Prostate gland (tissue), 2 donors: ENCODE results near the gene NR0B2.

Experiments
- CTCF ChIP-seq, 4 experiments: fragments of 200-600 bp in 2 of 4; fragments of 450-650 bp in 2 of 4; sonication (generic) in 2 of 4; IDR thresholded peaks; 1 replicate in 3 of 4; 2 replicates in 1 of 4; pipeline ENCODE4 v1.5.1; 2016 to 2019; ENCODE audit warnings: antibody characterized with exemption in 4 of 4, mild to moderate bottlenecking in 2 of 4, moderate library complexity in 2 of 4
- POLR2AphosphoS5 ChIP-seq: sonication (generic); formaldehyde crosslinking; IDR thresholded peaks from one replicate; pipeline ENCODE4 v1.6.1; 2017; ENCODE audit warnings: antibody characterized with exemption

DNA sequence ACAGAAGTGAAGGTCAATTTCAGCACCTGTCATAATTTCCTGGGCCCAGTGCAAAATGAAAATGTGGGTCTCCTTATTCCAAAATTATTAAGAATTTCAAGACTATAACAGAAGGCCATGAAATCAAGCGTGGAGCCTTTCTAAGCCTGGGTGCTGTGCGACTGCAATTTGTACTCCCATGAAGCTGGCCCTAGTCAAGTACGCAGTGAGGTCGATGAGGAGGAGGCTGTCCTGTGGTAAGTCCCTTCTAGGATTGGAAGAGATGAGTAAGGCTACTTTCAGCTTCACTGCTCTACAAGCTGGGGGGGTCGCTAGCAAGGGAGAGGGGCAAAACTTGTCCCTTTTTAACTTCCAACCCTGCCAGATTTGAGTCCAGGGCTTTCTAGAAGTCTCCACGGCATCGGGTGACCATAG is 7.4 kb upstream of the NR0B2 start:
- TF ChIP-seq POLR2AphosphoS5 (no peak), CTCF (IDR thresholded peaks at IDR 0.05) (no peak)
